PFSK-1 (cell line): ENCODE data around the gene AMDHD1.

ENCODE experiments used
- POLR2AphosphoS5 ChIP-seq: IDR thresholded peaks from 2 replicates; pipeline ENCODE4 v1.6.1; 2012; ENCODE audit warnings: low read depth, mild to moderate bottlenecking, control low read depth, low read length, moderate library complexity
- REST ChIP-seq, 2 experiments: IDR thresholded peaks; 2 replicates each; pipeline versions ENCODE4 v1.6.1 to v1.8.0; 2011 to 2012; ENCODE audit warnings: low read depth in 2 of 2, low read length in 2 of 2, control low read depth in 1 of 2, inconsistent platforms in 1 of 2, mild to moderate bottlenecking in 1 of 2, moderate library complexity in 1 of 2; ENCODE audit not compliant: insufficient read depth in 1 of 2

GRCh38 chr12:95959107-95959506 is 16.0 kb downstream of the AMDHD1 start:
- no peak for TF ChIP-seq POLR2AphosphoS5
- TF ChIP-seq REST (IDR thresholded peaks at IDR 0.05; ENCODE audit: insufficient read depth in 1 of 2, low read depth in 2 of 2, low read length in 2 of 2): no peak
